EL (cell line): ENCODE measurements around the gene TH.

Experiments
- DNase-seq: peaks from one replicate; pipeline ENCODE4 v3.0.0-alpha.2; 2016

The TH gene

GRCh38 chr11:2139621-2140337 lies 31.8 kb downstream of the TH start:
- DNase-seq = no peak

GRCh38 chr11:2139123-2139521 lies 32.5 kb downstream of the TH start, which contains the start of gene IGF2:
Gene IGF2 (minus strand): TSS chr11:2139389. CDS start chr11:2135523, 3,866 bp downstream.
- DNase-seq = peak; percentile 16

DNA sequence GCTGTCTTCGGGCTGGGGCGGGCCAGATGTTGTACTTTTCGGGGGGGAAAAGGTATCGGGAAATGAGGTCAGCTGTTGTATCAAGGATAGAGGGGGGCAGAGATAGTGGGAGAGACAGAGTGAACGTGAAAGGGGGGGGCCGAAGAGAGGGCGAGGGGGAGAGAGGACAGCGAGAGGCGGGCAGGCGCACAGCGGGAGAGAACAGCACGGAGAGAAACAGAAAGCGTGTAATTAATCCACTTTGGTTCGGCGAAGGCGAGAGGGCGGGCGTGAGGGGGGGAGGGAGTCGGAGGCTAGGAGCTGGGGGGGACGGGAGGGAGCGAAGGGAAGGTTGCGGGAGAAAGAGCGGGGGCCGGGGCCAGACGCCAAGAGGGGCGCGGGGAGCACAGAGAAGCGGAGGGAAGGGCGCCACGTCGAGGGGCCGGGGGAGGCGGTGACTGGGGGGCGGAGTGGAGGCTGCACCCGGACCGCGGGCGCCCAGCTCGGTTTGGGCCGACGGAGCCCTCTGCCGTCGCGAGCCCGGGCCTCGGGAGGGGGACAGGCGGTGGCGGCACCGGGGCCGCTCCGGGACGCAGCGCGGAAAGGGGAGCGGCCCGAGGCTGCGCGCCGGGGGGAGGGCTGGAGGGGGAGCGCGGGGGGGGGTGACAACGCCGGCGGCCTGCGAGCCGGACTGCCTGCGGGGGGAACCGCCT lies 33.0 kb downstream of the TH start:
- DNase-seq = no peak

DNA sequence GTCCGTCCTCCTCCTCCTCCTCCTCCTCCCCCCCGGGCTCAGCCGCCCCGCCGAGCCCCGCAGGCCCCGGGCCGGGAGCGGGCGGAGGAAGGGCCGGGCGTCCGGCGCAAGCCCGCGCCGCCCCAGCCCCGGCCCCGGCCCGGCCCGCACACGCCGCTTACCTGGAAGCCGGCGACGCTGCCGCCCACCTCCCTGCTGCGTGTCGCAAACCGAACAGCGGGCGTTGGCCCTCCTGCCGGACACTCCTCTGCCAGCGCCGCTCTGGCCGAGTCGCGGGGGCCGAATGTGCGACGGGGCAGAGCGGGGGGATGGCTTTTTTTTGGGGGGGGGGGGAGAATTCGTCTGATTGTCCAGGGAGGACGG lies 33.6 kb downstream of the TH start:
- no peak for DNase-seq

GRCh38 chr11:2137202-2138067 lies 34.2 kb downstream of the TH start:
- DNase-seq = peak; percentile 71

DNA sequence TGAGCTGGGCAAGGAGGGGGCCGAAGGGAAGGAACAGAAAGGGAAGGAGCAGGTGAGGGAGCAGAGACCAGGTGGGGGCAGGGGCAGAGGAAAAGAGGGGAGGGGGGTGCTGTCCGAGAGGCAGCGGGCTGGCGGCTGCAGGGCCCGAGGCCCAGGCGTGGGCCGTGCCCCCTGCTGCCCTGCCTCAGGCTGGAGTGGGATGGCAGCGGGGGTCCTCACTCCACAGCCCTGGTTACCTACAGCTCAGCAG lies 34.7 kb downstream of the TH start:
- no peak for DNase-seq

- DNase-seq = no peak
These were observed 35.2 kb downstream of the TH start for GRCh38 chr11:2136209-2136951.

GRCh38 chr11:2135648-2136201 lies 35.9 kb downstream of the TH start:
- no peak for DNase-seq

DNA sequence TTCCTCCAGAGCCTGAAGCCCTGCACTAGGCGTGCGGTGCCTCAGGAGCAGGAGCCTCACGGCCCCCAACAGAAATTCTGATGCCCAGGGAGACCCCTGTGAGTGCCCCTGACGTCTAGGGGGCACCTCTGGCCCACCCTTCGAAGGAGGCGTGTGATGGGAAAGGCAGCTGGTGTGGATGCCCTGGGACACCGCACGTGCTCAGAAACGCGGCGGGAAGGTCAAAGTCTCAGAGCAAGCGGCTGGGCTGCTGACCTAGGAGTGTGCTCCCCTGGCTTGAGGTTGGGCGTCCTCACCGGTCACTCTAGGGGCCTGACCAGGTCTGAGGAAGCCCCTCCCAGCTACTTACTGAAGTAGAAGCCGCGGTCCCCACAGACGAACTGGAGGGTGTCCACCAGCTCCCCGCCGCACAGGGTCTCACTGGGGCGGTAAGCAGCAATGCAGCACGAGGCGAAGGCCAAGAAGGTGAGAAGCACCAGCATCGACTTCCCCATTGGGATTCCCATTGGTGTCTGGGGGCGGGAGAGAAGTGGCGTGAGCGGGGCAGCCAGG lies 36.5 kb downstream of the TH start:
- no peak for DNase-seq

DNA sequence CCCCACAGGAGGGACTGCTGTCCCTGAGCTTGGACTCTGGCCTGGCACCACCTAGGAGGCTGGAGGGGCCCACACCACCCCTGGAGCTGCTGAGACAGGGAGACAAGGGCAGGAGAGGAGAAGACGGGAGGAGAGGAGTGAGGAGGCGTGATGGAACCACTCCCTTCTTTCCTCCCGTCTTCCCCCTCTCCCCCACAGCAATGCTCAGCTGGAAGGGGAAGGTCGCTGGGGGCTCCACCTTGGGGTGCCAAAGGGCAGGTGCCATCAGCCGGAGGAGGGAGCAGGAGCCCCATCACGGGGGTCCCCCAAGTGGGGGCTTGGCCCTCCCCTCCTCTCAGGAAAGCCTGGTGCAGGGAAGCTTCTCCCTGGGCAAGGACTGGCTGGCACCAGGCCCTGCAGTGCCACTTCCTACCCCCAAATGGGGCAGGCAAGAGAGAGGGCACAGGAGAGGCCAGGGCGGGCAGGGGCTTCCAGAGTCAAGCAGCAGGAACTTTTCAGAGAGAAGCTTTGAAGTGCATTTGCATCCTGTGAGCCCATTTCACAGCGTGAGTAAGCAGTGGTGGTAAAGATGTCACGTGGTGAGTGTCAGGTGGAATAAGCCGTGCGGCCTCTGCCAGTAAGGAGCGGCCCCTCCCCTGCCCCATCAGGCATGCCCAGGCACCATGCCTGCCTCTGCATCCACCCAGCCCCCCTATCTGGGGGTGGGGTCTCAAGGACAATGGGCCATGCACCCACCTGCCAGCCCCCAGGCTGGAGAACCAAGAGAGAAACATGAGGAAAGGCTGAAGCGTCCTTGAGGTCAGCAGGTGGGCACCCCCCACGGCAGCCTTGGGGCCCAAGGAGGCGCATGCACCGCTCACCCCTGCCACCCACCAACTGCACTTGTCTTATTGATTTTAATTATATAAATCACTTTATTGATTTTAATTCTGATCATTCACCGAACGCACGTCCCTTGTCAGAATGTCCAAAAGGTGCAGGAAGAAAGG lies 37.3 kb downstream of the TH start:
- no peak for DNase-seq

GRCh38 chr11:2133241-2134021 lies 38.2 kb downstream of the TH start:
- DNase-seq = no peak

DNA sequence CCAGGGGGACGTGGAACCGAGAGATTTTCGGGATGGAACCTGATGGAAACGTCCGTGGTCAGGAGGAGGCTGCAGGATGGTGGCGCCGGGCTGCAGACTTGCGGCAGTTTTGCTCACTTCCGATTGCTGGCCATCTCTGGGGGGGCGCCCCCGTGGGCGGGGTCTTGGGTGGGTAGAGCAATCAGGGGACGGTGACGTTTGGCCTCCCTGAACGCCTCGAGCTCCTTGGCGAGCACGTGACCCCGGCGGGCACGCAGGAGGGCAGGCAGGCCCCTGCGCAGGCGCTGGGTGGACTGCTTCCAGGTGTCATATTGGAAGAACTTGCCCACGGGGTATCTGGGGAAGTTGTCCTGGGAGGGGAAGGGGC lies 38.8 kb downstream of the TH start:
- DNase-seq = no peak

GRCh38 chr11:2132246-2132645 lies 39.4 kb downstream of the TH start:
- no peak for DNase-seq

DNA sequence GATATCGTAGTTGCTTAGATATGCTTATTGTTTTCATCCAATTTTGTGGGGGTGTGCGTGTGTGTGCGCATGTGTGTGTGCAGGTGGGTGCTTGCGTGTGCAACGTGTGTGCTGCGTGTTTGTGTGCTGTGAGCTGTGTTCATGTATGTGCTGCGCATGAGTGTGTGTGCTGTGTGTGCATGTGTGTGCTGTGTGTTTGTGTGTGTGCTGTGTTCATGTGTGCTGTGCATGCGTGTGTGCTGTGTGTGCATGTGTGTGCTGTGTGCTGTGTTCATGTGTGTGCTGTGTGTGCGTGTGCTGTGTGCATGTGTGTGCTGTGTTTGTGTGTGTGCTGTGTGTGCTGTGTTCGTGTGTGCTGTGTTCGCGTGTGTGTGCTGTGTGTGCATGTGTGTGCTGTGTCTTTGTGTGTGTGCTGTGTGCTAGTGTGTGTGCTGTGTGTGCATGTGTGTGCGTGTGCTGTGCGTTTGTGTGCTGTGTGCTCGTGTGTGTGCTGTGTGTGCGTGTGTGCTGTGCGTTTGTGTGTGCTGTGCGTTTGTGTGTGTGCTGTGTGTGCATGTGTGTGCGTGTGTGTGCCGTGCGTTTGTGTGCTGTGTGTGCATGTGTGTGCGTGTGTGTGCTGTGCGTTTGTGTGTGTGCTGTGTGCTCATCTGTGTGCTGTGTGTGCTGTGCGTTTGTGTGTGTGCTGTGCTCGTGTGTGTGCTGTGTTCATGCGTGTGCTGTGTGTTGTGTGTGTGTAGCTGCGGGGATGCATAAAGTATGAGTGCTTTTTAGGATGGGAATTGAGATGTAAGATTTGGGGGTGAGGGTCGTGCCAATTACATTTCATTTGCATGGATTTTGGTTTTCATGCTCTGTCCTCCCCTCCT lies 40.0 kb downstream of the TH start:
- no peak for DNase-seq

- no peak for DNase-seq
These were observed 40.7 kb downstream of the TH start for GRCh38 chr11:2130881-2131352.

- no peak for DNase-seq
These were observed 41.8 kb downstream of the TH start for GRCh38 chr11:2129699-2130366.

DNA sequence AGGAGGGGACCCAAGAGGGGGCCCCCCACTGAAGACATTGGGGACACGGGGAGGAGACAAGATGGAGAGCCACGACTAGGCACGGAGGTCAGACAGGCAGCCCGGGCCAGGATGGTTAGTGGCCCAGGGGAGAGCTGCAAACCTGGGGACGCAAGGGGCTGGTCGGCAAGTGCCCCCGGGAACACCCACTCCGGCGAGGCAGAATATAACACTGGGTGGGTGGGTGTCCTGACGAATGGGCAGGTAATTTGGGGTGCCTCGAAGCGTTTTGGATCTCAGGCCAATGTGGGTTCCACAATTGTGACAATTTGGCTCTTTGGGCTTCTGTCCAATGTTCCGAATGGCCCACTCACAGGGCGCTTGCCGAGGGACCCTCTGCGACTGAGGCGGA lies 42.3 kb downstream of the TH start:
- no peak for DNase-seq

GRCh38 chr11:2128511-2129307 lies 42.9 kb downstream of the TH start:
- no peak for DNase-seq
